Right cardiac atrium (tissue), 5 donors: ENCODE results near the gene SPATS2L. TPM values are rescaled to one million over a fixed set of nuclear protein-coding genes. Genes with fewer than 3 reads are reported as not detected.

ENCODE experiments used
- ATAC-seq, 2 donors: fragments of 200-7000 bp; cut with Tn5 transposase; one replicate each; pipeline versions ENCODE4 v1.8.0 to v1.9.1; 2020; ENCODE audit warnings: moderate library complexity in 2 of 2, mild to moderate bottlenecking in 1 of 2
- DNase-seq, 3 donors: peaks; one replicate each; pipeline ENCODE4 v3.0.0-alpha.2; 2020
- H3K27ac ChIP-seq: one replicate; pipeline ENCODE4 v1.5.1; 2013; ENCODE audit warnings: mild to moderate bottlenecking, low read length, control low read depth, moderate library complexity
- H3K27me3 ChIP-seq: one replicate; pipeline ENCODE4 v1.6.1; 2013; ENCODE audit not compliant: control insufficient read depth, insufficient read depth
- H3K4me1 ChIP-seq: one replicate; pipeline ENCODE4 v1.6.1; 2013; ENCODE audit warnings: low read length; ENCODE audit not compliant: control insufficient read depth, insufficient read depth
- H3K4me3 ChIP-seq: one replicate; pipeline ENCODE4 v1.5.1; 2013; ENCODE audit warnings: low read length, control low read depth
- H3K9me3 ChIP-seq: one replicate; pipeline ENCODE4 v1.6.1; 2013; ENCODE audit warnings: low read length; ENCODE audit not compliant: control insufficient read depth
- WGBS: extraction: QIAGEN DNeasy Blood & Tissue Kit; methylation state at CpG from one replicate; pipeline ENCODE4 v1.1.7; 2013; 5-methylcytosine and 5-hydroxymethylcytosine counted together
- intact Hi-C, 4 donors: fragments of 100-400 bp; cut with DNase I; formaldehyde crosslinking; loops; one replicate each; pipeline versions ENCODE4 v1.11.0 to v1.14.0; 2022 to 2023
- polyA plus RNA-seq: library from polyadenylated mRNA; stranded (reverse); fragments of 200-250 nt; gene quantifications from one replicate; pipeline ENCODE4 v1.2.3, GENCODE V29; 2013
- total RNA-seq, 4 donors: library from RNA; stranded (reverse); fragmentation: NEBNext Ultra II Directional; extraction: Animal tissue kit (Norgen Biotek cat#: 25700); gene quantifications; one replicate each; pipeline ENCODE4 v1.2.1, GENCODE V29; 2021
- donor health status: healthy with polysubstance abuse.
- donor health status: DM: no; HTN: yes; CAD: no.
- donor health status: DM: no; HTN: no; CAD: no.
- donor health status: DM: no; HTN: yes; CAD: no; lungs with severe emphysema.
- donor health status: DM: yes; HTN: yes; CAD: no.

The SPATS2L gene
- total and polyA plus RNA-seq, 5 donors, result 90.6 to 147 (median 124) TPM

DNA sequence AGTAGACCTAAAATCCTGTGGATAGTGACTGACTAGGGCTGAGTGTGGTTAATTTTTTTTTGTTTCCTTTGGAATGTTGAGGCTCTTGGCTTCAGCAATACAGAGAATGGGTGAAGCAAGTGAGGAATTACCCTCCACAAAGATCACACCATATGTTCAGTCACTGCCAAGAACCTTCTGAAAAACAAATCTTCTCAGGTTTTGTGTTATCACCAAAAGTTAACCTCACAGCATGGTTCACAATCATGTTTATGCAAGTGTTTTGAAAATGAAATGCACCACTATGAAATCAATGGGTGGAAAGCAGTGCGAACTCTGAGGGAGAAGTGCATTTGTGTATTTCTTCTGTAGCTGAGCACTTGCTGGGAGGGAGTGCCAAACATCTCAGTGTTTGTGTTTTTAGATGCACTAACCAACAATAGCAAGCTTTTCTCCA lies 44.4 kb downstream of the SPATS2L start:
- intact Hi-C loops, result loop anchor here in 1 of 4 donors (5.0 kb wide), 1 partner anchor 44 kb away; the partner anchor contains the start of gene SPATS2L
- no peak for DNase-seq
- no peaks in the 10 kb centered on the region for H3K9me3 ChIP-seq
- H3K27ac ChIP-seq, result no peak overlapping the region
- peaks cover 10% of the 10 kb centered on the region for H3K4me1 ChIP-seq
- no peak for ATAC-seq
- no peak overlapping the region for H3K4me3 ChIP-seq
- H3K27me3 ChIP-seq, result no peaks in the 10 kb centered on the region
- WGBS, result 95% methylated on average over 1 of the region's 1 CpG

DNA sequence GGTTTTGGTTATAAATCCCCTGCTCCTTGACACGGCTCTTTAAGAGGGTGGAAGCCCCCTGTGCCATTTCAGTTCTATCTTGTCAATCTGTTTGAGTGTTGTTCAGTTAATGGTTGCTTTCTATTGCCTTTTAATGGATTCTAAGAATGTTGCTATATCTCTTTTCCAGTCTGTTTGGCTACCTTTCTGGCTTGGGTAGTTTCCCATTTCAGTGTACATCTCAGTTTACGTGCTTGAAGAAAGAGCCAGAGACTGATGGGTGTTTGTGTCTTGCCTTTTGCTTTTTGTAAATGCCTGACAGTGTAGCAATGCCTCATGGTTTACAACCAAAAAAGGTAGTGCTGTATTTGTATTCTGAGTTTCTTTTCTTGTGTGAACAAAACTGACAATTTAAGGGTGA lies 45.3 kb downstream of the SPATS2L start:
- H3K27ac ChIP-seq, result no peak overlapping the region
- no peak overlapping the region for H3K4me3 ChIP-seq
- peaks cover 10% of the 10 kb centered on the region for H3K4me1 ChIP-seq
- H3K9me3 ChIP-seq, result no peaks in the 10 kb centered on the region
- ATAC-seq (no peak), DNase-seq (no peak)
- intact Hi-C loops, result loop anchor here in 1 of 4 donors (5.0 kb wide), 1 partner anchor 45 kb away; the partner anchor contains the start of gene SPATS2L
- H3K27me3 ChIP-seq, result no peaks in the 10 kb centered on the region
- WGBS, result 80% methylated on average over 2 of the region's 2 CpGs

DNA sequence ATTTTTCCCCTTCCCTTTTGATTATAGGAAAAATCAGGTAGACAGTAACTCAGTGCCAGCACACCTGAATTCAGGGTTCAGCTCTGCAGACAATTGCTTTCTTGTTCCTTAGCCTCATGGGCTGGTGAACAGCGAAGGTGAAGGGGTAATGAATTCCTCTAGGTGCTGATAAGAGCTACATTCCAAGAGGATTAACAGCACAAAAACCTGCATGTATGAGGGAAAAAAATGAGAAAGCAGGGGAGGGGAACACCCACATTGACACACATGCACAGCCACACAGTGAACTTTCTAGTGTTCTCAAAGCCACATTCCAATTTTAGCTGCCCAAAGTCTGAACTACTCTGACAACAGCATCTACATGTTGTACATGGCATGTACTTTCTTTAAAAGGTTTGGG lies 46.1 kb downstream of the SPATS2L start:
- Histone ChIP-seq H3K27ac (peak overlapping the region; percentile 47), H3K9me3 (no peaks in the 10 kb centered on the region), H3K4me3 (no peak overlapping the region), H3K27me3 (no peaks in the 10 kb centered on the region), H3K4me1 (peaks cover 10% of the 10 kb centered on the region)
- DNase-seq (no peak), ATAC-seq (peak in 1 of 2 donors; percentile 39)
- intact Hi-C loops, result loop anchor here in 1 of 4 donors (5.0 kb wide), 1 partner anchor 45 kb away; the partner anchor contains the start of gene SPATS2L
- WGBS, result 95% methylated on average over 1 of the region's 1 CpG

DNA sequence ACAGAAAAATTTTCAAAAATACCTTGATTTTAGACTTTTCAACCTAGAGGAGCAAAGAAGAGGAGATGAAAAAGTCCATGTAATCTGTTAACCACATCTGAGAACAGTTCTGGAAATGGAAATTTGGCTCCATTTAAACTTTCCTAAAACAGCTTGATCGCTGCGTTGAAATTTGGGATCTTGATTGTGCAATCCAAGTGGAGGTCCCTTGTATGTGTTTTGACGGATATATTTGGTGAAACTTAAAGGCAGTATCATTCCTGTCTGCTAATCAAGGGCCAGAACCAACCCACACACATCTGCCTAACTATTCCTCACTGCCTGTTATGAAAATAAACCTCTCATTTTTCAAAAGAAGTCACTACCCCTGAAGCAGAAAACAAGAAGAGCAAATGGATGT lies 46.6 kb downstream of the SPATS2L start:
- DNase-seq (no peak), ATAC-seq (no peak)
- H3K4me1 ChIP-seq, result peaks cover 9% of the 10 kb centered on the region
- intact Hi-C loops, result loop anchor here in 1 of 4 donors (5.0 kb wide), 1 partner anchor 46 kb away; the partner anchor contains the start of gene SPATS2L
- H3K4me3 ChIP-seq, result no peak overlapping the region
- H3K9me3 ChIP-seq, result no peaks in the 10 kb centered on the region
- H3K27ac ChIP-seq, result no peak overlapping the region
- H3K27me3 ChIP-seq, result no peaks in the 10 kb centered on the region
- 66% methylated on average over 3 of the region's 3 CpGs for WGBS

DNA sequence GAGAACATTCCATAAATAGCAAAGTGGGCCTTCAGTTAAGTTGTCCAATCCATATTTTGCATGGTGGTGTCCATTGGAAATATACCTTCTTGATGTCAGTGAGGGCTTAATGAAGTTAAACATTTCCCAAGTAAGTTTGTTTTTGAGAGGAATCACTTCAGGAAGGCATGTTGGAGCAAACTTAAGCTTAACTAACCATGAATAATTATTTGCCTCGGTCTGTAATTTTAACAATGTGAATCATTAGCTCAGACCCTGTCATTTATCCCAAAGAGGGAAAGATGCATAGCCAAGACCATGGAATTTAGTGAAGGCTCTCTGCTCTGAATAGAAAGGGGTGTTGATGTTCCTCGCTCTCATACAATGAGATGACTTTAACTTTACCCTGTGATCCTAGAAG lies 47.4 kb downstream of the SPATS2L start:
- no peak for DNase-seq
- intact Hi-C loops, result loop anchor here in 1 of 4 donors (5.0 kb wide), 1 partner anchor 47 kb away; the partner anchor contains the start of gene SPATS2L
- no peak overlapping the region for H3K27ac ChIP-seq
- over 99% methylated on average over 2 of the region's 2 CpGs for WGBS
- no peaks in the 10 kb centered on the region for H3K27me3 ChIP-seq
- H3K4me3 ChIP-seq, result no peak overlapping the region
- peaks cover 5% of the 10 kb centered on the region for H3K4me1 ChIP-seq
- H3K9me3 ChIP-seq, result no peaks in the 10 kb centered on the region
- ATAC-seq, result no peak

DNA sequence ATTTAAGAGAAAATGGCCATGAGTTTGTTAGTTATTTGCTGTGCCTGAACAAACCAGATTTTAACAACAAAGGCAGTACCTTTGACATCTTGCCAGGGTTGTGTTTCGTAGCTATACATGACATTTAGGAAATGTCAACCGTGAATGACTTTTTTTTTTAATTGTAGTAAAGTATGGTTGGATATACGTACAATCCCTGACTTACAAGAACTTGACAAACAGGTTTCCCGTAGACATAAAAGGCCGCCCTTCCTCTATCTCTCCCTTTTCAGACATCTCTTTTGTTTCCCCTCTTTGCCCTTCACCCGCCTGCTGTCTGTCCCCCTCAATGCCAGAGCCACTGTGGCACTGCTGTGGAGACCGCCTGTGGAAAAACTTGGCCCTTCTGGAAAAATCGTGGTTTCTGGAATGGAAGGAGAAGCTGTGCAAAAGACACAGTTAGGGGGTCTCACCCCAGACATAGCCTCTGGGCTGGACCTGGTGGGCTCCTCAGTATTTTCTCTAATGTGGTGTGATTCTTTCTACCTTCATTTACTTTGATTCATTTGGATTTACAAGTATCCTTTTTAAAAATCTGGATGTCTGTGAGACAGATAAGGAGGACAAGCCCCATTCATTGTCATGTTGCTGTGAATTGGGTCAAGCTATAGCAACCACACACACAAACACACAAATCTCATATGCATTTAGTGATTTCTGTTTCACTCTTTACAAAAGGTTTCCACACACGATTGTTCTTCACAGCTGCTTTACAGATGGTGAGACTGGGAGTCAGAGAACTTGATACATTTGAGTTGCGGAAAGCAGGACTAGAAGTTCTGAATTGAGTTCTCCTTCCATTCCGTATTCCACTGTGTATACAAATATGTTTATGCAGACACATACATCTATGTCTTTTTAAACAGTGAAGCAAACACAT lies 48.6 kb downstream of the SPATS2L start:
- Histone ChIP-seq H3K27me3 (no peaks in the 10 kb centered on the region), H3K27ac (no peak overlapping the region), H3K9me3 (no peaks in the 10 kb centered on the region), H3K4me3 (no peak overlapping the region), H3K4me1 (peaks cover 6% of the 10 kb centered on the region)
- no peak for DNase-seq
- 89% methylated on average over 11 of the region's 11 CpGs for WGBS
- intact Hi-C loops, result loop anchor here in 1 of 4 donors (5.0 kb wide), 1 partner anchor 48 kb away; the partner anchor contains the start of gene SPATS2L
- no peak for ATAC-seq

DNA sequence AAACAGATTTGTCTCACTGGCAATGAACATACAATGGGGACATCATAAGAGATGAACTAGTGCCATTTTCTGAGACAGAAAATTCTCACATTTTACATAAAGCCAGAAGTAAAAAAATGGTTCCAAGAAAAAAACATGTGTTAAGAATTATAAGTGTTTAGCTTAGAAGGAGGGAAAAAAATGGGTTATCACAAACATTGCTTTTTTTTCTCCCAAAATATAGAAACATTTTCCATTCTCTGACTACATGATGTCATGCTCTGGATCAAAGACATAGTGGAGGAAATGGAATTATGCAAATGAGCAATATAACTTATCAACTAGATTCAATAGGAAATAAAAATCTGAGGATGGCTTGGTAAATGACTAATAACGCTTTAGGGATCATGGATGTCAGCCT lies 49.8 kb downstream of the SPATS2L start:
- Histone ChIP-seq H3K27me3 (no peaks in the 10 kb centered on the region), H3K9me3 (no peaks in the 10 kb centered on the region), H3K4me3 (no peak overlapping the region), H3K27ac (no peak overlapping the region), H3K4me1 (peaks cover 10% of the 10 kb centered on the region)
- WGBS, result 79% methylated on average over 1 of the region's 1 CpG
- intact Hi-C loops, result no loop called here
- ATAC-seq, result no peak
- no peak for DNase-seq

DNA sequence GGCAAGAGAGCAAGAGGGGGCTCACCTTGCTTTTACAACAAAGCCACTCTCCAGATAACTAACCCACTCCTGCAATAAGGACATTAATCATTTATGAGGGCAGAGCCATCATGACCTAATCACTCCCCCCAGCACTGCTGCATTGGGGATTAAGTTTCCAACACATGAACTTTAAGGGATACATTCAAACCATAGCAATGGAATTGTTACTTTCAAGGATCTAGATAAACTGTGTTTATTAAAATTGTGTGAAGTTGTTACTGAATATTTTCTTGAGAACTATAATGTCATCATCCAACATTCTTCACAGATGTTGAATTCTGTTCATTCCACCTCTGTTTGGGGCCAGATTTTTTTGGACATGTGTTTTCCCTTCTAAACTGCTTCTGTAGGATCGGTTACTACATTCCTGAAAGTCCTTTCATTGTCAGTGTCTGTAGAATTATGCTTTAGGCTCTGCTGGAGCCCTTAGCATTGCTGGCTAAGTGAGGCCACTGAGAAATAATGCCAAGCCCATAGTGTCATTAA lies 50.4 kb downstream of the SPATS2L start:
- H3K4me1 ChIP-seq, result peaks cover 10% of the 10 kb centered on the region
- no peaks in the 10 kb centered on the region for H3K9me3 ChIP-seq
- ATAC-seq (no peak), DNase-seq (no peak)
- intact Hi-C loops, result no loop called here
- H3K4me3 ChIP-seq, result no peak overlapping the region
- no peaks in the 10 kb centered on the region for H3K27me3 ChIP-seq
- no peak overlapping the region for H3K27ac ChIP-seq
- WGBS, result 48% methylated on average over 1 of the region's 1 CpG

DNA sequence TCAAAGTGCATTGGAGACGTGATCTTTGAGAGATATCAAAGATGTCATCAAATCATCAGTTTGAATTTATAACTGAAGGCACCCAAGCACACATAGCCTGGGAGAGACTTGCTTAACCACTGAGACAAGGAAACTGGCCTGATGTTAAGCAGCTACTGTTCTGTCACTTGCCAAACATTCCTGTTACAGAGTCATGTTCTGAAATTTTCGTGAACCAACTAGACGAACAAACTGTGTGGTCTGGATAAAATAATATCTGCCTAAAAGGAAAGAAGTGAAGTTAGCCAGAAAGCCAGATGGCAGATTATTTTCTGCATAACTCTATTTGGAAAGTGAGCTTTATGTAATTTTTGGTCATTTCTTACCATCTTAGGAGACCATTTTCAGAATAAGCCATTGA lies 51.4 kb downstream of the SPATS2L start:
- intact Hi-C loops, result no loop called here
- Histone ChIP-seq H3K27ac (no peak overlapping the region), H3K27me3 (no peaks in the 10 kb centered on the region), H3K4me1 (peaks cover 5% of the 10 kb centered on the region), H3K9me3 (no peaks in the 10 kb centered on the region), H3K4me3 (no peak overlapping the region)
- ATAC-seq (peak; percentile 62 to 79), DNase-seq (no peak)
- WGBS, result 49% methylated on average over 3 of the region's 3 CpGs

DNA sequence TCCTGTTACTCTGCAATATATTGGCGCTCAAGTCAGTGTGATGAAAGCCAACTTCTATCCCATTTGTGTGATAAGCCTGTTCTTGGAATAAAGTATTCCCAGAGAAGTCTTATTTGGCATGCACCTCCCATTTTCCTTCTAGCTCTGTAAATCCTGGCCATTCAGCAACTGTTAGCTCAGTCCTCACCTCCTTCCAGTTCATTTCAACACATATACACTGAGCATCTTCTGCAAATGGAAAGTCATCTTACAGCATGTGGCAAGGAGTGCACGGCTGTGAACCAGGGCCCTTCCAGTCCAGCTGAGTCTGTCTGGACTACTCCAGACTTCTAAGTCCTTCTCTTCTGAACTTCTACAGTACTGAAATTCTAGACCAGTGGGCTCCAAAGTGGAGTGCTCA lies 53.1 kb downstream of the SPATS2L start:
- 52% methylated on average over 2 of the region's 2 CpGs for WGBS
- Histone ChIP-seq H3K27me3 (no peaks in the 10 kb centered on the region), H3K4me1 (peaks cover 6% of the 10 kb centered on the region), H3K4me3 (no peak overlapping the region), H3K27ac (no peak overlapping the region), H3K9me3 (no peaks in the 10 kb centered on the region)
- intact Hi-C loops, result no loop called here
- peak; percentile 81 to 93 for ATAC-seq
- peak in 2 of 3 donors; percentile 63 to 69 for DNase-seq

DNA sequence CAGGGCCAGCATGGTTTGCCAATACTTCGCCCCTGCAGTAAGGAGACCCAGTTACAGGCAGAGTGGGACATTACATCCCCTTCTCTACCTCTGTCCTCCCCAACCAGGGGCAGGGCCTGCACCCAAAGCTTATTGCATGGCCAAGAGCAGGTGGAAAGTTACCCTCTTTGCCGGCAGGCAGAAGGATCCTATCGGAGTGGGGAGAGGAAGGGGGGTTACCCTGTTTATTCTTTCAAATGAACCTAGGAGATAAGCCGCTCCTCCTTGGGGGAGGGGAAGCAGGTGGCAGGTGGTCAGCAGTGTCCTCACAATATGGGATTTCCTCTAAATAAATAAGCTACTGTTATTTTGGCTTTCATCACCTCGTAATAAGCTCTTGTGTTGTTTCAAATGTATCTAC lies 53.9 kb downstream of the SPATS2L start:
- DNase-seq (no peak), ATAC-seq (no peak)
- Histone ChIP-seq H3K27ac (no peak overlapping the region), H3K9me3 (no peaks in the 10 kb centered on the region), H3K4me3 (no peak overlapping the region), H3K4me1 (peaks cover 7% of the 10 kb centered on the region), H3K27me3 (no peaks in the 10 kb centered on the region)
- WGBS, result 94% methylated on average over 5 of the region's 5 CpGs
- intact Hi-C loops, result no loop called here
